ENCODE measurements around the gene DNAI1. TPM values are rescaled to one million over a fixed set of nuclear protein-coding genes. Genes with fewer than 3 reads are reported as not detected.

Gene DNAI1
- total RNA-seq, 4 donors from 2014 or later = 0.51 TPM; not detected in 3

DNA sequence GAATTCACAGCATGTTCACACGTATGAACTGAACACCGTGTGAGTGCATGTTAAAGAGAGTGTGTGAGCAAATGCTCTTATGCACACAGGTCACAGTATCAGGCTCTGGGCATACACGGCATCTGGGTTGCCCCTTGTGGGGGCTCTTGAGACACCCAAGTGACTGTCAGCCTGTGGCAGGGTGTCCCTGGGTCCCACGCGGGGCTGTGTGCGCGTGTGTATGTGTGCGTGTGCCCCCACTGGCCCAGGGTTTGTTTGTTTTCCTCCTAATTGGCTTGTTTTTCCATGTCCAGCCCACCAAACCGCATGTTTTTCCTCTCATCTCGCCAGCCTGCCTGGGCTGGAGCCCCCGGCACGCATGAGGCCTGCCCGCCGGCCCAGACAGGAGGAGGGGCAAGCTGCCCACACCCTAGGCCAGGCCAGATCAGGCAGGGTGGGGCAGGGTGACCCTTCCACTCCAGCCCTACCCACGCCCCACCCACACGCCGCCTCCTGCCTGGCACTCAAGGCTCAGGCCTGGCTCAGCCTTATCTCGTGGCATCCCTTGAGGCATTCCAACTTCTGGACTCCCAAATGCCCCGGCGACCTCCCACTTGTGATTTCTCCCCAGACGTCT is 102.1 kb downstream of the DNAI1 start:
- TF ChIP-seq, protein P1, sequence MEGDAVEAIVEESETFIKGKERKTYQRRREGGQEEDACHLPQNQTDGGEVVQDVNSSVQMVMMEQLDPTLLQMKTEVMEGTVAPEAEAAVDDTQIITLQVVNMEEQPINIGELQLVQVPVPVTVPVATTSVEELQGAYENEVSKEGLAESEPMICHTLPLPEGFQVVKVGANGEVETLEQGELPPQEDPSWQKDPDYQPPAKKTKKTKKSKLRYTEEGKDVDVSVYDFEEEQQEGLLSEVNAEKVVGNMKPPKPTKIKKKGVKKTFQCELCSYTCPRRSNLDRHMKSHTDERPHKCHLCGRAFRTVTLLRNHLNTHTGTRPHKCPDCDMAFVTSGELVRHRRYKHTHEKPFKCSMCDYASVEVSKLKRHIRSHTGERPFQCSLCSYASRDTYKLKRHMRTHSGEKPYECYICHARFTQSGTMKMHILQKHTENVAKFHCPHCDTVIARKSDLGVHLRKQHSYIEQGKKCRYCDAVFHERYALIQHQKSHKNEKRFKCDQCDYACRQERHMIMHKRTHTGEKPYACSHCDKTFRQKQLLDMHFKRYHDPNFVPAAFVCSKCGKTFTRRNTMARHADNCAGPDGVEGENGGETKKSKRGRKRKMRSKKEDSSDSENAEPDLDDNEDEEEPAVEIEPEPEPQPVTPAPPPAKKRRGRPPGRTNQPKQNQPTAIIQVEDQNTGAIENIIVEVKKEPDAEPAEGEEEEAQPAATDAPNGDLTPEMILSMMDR (IDR thresholded peaks at IDR 0.05; ENCODE audit: low read depth) = no peak

DNA sequence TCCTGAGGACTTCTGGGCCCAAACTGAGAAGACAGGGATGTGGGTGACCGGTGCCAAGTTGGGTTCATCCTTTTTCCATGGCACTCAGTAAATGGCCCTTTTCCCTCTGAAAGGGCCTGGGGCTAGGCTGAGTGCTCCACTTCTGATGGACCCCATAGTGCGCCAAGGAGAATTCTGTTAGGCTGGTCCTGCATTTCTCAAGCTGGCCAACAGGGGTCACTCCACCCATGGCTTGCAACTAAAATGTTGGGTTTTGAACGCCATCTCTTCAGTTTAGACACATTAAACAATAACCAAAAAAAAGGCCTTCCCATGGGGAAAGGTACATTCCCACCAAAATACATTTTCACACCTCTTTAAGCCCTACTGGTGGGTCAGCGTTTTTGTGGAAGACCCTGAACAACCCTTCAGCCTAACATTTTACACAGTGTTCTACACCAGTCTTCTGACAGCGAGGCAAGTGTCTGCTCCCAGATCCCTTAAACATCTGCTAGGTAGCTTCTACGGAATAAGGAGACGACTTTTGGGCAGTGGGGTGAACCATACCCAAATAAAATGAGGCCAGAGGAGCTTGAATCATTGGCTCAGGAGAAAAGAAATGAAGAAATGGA is 103.6 kb downstream of the DNAI1 start:
- TF ChIP-seq, protein P1 (IDR thresholded peaks at IDR 0.05; ENCODE audit: low read depth) = no peak

DNA sequence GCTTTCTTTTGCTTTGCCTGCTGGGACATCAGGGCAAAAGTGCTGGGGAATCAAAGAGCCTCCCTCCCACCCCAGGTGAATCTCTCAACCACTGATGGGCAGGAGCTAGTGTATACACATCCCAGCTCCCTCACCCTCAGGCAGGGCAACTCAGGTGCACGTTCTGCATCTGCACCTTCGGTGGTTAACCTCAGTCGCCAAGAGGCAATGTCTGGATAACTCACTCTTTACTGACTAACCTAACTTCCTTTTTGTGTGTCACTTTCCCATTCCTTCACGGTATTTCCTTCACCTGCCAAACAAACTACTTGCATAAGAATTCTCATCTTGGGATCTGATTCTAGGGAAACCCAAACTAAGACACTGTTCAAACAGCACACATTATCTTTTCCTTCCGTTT is 104.7 kb downstream of the DNAI1 start:
- TF ChIP-seq, protein P1 (IDR thresholded peaks at IDR 0.05; ENCODE audit: low read depth) = no peak

DNA sequence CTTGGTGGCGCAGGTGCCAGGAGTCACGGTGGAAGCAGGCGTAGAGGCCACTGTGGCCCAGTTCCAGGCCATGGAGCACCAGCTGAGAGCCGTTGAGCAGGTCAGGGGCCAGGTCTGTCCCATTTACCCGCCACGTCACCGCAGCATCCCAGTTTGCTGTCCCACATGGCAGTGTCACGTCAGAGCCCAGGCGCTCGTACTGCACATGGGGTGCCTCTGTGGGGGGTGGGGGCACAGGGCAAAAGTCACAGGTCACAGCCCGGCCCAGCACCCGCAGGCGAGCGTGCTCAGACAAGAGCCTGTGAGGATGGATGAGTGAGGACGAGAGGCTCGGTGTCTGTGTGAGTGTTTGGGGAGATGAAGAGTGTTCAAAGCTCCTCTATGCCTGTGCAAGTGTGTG is 106.0 kb downstream of the DNAI1 start:
- TF ChIP-seq, protein P1 (IDR thresholded peaks at IDR 0.05; ENCODE audit: low read depth) = no peak

- TF ChIP-seq, protein P1 (IDR thresholded peaks at IDR 0.05; ENCODE audit: low read depth) = no peak
These were observed 107.3 kb downstream of the DNAI1 start for GRCh38 chr9:34565856-34566255.

- TF ChIP-seq, protein P1 (IDR thresholded peaks at IDR 0.05; ENCODE audit: low read depth) = no peak
These were observed 107.7 kb downstream of the DNAI1 start for GRCh38 chr9:34566322-34566721.

DNA sequence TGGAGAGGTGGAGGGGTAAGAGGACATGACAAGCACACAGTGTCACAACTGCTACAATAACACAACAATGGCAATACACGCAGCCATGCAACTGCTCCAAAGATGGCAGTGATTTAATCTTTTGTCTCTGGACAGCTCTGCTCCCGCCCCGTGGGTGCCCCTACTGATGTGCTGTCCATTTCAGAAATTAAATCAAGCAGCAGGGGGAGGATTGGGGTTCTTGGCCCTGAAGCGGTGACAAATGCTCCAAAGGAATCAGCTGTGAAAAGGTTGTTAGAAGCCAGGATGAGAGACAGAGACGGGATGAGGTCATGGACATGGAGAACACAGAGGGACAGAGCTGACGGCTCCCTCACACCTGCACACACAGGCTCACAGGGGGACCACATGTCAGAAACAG is 108.4 kb downstream of the DNAI1 start:
- TF ChIP-seq, protein P1 (IDR thresholded peaks at IDR 0.05; ENCODE audit: low read depth) = no peak
